ENCODE measurements around the gene COTL1.

GRCh38 chr16:84612686-84613085 lies 5.2 kb downstream of the COTL1 start:
- no peak for TF ChIP-seq TEAD4 (IDR thresholded peaks at IDR 0.05; ENCODE audit: borderline replicate concordance, insufficient read depth)
- no peak for TF ChIP-seq CTCF (IDR thresholded peaks at IDR 0.05)
- TF ChIP-seq TAF1 (IDR thresholded peaks at IDR 0.05; ENCODE audit: borderline replicate concordance, low read depth, low read length): no peak

All from SK-N-SH (cell line).